ENCODE results near the gene VPS35L. TPM values are rescaled to one million over a fixed set of nuclear protein-coding genes. Genes with fewer than 3 reads are reported as not detected.
"Not testable (repeated sequence)": the region's sequence is repeated elsewhere in the genome, so short reads cannot be mapped to it uniquely, and the experiment has no call there.

The VPS35L gene
- total RNA-seq, 6 experiments from 2014 or later, result 65.6 to 81.9 (median 76.8) TPM

DNA sequence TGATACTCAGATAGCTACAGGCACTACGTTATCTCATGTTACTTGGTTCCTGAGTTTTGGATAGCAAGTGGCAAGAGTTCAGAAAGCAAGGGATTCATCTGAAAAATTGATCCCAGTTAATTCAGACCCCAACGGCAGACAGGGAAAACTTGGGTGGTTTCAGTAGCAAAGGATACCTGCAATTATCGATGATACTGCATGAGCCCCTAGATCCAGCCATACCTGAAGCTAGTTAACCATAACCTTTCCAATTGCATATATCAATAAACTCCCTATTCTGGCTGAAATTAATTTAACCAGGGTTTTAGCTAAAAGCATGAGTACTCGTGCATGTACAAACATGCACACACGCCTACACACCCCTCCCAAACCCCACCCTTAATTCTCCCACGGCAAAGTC is 158.2 kb downstream of the VPS35L start:
- no peak overlapping the region for H3K4me3 Mint-ChIP-seq
- TF ChIP-seq, protein P1, sequence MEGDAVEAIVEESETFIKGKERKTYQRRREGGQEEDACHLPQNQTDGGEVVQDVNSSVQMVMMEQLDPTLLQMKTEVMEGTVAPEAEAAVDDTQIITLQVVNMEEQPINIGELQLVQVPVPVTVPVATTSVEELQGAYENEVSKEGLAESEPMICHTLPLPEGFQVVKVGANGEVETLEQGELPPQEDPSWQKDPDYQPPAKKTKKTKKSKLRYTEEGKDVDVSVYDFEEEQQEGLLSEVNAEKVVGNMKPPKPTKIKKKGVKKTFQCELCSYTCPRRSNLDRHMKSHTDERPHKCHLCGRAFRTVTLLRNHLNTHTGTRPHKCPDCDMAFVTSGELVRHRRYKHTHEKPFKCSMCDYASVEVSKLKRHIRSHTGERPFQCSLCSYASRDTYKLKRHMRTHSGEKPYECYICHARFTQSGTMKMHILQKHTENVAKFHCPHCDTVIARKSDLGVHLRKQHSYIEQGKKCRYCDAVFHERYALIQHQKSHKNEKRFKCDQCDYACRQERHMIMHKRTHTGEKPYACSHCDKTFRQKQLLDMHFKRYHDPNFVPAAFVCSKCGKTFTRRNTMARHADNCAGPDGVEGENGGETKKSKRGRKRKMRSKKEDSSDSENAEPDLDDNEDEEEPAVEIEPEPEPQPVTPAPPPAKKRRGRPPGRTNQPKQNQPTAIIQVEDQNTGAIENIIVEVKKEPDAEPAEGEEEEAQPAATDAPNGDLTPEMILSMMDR (IDR thresholded peaks at IDR 0.05), result no peak
- H3K27ac Mint-ChIP-seq, result no peak overlapping the region
- peaks cover 22% of the 10 kb centered on the region for H3K36me3 Mint-ChIP-seq (ENCODE audit: low read depth)
- no peak for DNase-seq
- H3K27me3 Mint-ChIP-seq (ENCODE audit: insufficient read depth), result no peaks in the 10 kb centered on the region; the same call in 1 of the 2 replicates
- H3K4me1 Mint-ChIP-seq (ENCODE audit: low read depth), result peaks cover 20% of the 10 kb centered on the region
- no peaks in the 10 kb centered on the region for H3K9me3 Mint-ChIP-seq

DNA sequence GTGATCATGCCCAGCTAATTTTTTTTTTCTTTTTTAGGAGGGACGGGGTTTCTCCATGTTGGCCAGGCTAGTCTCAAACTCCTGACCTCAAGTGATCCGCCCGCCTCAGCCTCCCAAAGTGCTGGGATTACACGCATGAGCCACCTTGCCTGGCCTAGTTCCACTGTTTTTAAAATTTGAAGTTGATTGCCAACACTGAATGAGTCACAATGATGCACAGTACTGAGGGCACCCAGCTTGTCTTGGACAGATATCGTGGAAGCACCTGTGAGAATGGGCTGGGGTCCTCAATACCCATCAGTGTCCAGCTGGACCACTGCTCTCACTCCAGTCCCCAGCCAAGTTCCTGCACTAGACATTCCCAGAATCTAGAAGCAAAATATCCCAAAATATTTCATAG is 160.1 kb downstream of the VPS35L start:
- H3K27me3 Mint-ChIP-seq (ENCODE audit: insufficient read depth), result no peaks in the 10 kb centered on the region; the same call in 1 of the 2 replicates
- H3K4me3 Mint-ChIP-seq, result no peak overlapping the region
- peaks cover 20% of the 10 kb centered on the region for H3K4me1 Mint-ChIP-seq (ENCODE audit: low read depth)
- no peak for DNase-seq
- peaks cover 22% of the 10 kb centered on the region for H3K36me3 Mint-ChIP-seq (ENCODE audit: low read depth)
- no peak overlapping the region for H3K27ac Mint-ChIP-seq
- TF ChIP-seq, protein P1 (IDR thresholded peaks at IDR 0.05), result no peak
- H3K9me3 Mint-ChIP-seq, result no peaks in the 10 kb centered on the region

DNA sequence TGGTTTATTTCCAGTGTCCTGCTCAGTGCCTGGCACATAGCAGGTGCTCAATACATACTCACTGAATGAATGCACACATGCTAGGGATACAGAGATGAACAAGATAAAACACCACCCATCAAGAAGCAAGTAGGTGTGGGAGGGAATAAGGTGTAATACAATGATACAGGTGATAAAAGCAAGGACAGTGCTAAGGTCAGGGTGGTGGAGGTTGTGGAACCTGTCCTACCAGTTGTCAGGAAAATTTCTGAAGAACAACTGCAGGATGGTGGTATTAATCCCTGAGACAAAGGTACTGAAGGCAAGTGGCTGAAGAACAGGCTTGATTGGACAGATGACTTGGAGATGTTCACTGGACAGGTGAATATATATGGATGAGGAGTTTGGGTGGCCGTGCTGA is 160.7 kb downstream of the VPS35L start:
- H3K36me3 Mint-ChIP-seq (ENCODE audit: low read depth), result peaks cover 22% of the 10 kb centered on the region
- peak overlapping the region; percentile 42; the same call in 1 of the 2 replicates for H3K27ac Mint-ChIP-seq
- H3K4me1 Mint-ChIP-seq (ENCODE audit: low read depth), result peaks cover 20% of the 10 kb centered on the region
- no peak for DNase-seq
- peak overlapping the region; percentile 97 for H3K4me3 Mint-ChIP-seq
- H3K9me3 Mint-ChIP-seq, result no peaks in the 10 kb centered on the region
- TF ChIP-seq, protein P1 (IDR thresholded peaks at IDR 0.05), result no peak
- H3K27me3 Mint-ChIP-seq (ENCODE audit: insufficient read depth), result no peaks in the 10 kb centered on the region; the same call in 1 of the 2 replicates

DNA sequence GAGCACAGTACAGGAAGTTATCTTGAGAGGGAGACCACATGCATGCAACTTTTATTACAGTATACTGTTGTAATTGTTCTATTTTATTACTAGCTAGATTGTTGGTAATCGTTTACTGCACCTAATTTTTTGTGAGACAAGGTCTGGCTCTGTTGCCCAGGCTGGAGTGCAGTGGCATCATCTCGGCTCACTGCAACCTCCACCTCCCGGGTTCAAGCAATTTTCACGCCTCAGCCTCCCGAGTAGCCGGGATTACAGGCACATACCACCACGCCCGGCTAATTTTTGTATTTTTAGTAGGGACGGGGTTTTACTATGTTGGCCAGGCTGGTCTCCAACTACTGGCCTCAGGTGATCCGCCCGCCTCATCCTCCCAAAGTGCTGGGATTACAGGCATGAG is 161.2 kb downstream of the VPS35L start:
- Mint-ChIP-seq H3K4me3 (peak overlapping the region; percentile 97), H3K27ac (peak overlapping the region; percentile 87)
- H3K9me3 Mint-ChIP-seq, result not testable (repeated sequence)

DNA sequence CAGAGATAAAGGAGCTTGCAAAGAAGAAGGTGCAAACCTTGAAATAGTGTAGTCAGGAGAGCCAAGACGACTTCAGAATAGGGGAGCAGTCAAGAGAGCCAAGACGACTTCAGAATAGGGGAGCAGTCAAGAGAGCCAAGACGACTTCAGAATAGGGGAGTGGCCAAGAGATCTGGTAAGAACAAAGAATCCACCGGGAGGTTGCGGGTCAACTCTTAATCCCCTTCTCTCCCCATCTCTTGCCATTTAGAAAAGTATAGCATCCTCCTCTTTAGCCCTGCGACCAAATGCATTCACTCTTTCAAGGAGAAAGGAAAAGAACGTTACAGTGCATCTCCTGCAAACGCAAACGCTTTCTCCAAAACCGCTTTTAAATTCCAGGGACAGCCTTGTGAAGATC is 161.8 kb downstream of the VPS35L start:
- no peak for DNase-seq
- H3K36me3 Mint-ChIP-seq (ENCODE audit: low read depth), result peaks cover 16% of the 10 kb centered on the region

More for the DNA sequence above, 161.2 kb downstream of the VPS35L start:
- H3K36me3 Mint-ChIP-seq (ENCODE audit: low read depth), result peaks cover 19% of the 10 kb centered on the region
- peaks cover 20% of the 10 kb centered on the region for H3K4me1 Mint-ChIP-seq (ENCODE audit: low read depth)
- H3K27me3 Mint-ChIP-seq (ENCODE audit: insufficient read depth); DNase-seq: not testable (repeated sequence)

More for the DNA sequence above, 161.8 kb downstream of the VPS35L start:
- peak overlapping the region; percentile 87 for H3K27ac Mint-ChIP-seq
- TF ChIP-seq, protein P1 (IDR thresholded peaks at IDR 0.05), result no peak
- H3K27me3 Mint-ChIP-seq (ENCODE audit: insufficient read depth), result no peaks in the 10 kb centered on the region; the same call in 1 of the 2 replicates
- no peaks in the 10 kb centered on the region for H3K9me3 Mint-ChIP-seq
- peaks cover 20% of the 10 kb centered on the region for H3K4me1 Mint-ChIP-seq (ENCODE audit: low read depth)
- H3K4me3 Mint-ChIP-seq, result peak overlapping the region; percentile 97

Measured in HFFc6 (cell line).